Neural cell (in vitro differentiated cells): ENCODE measurements around the gene CBFA2T3.

Experiments used
- EP300 ChIP-seq: fragments of 450-650 bp; conservative IDR thresholded peaks from 2 replicates; pipeline ENCODE4 v1.6.1; 2014; ENCODE audit warnings: antibody characterized with exemption, mild to moderate bottlenecking, moderate library complexity; ENCODE audit not compliant: poor library complexity, severe bottlenecking
- EZH2 ChIP-seq: fragments of 200-600, 300-800 bp; shearing (Covaris generic), sonication (generic); IDR thresholded peaks from 2 replicates; pipeline ENCODE4 v1.6.1; 2014; ENCODE audit warnings: antibody characterized with exemption, low read length, borderline replicate concordance, mild to moderate bottlenecking; ENCODE audit not compliant: insufficient read depth, poor library complexity, severe bottlenecking
- POLR2AphosphoS5 ChIP-seq: IDR thresholded peaks from 2 replicates; pipeline ENCODE4 v1.6.1; 2012
- TF ChIP-seq, protein P1 (sequence below): fragments of 450-650 bp; IDR thresholded peaks from 2 replicates; pipeline ENCODE4 v1.5.1; 2014; ENCODE audit warnings: antibody characterized with exemption, mild to moderate bottlenecking, moderate library complexity; ENCODE audit not compliant: poor library complexity, severe bottlenecking
- TF ChIP-seq, protein P2 (sequence below): IDR thresholded peaks from 2 replicates; pipeline ENCODE4 v1.6.1; 2012; ENCODE audit warnings: borderline replicate concordance

DNA sequence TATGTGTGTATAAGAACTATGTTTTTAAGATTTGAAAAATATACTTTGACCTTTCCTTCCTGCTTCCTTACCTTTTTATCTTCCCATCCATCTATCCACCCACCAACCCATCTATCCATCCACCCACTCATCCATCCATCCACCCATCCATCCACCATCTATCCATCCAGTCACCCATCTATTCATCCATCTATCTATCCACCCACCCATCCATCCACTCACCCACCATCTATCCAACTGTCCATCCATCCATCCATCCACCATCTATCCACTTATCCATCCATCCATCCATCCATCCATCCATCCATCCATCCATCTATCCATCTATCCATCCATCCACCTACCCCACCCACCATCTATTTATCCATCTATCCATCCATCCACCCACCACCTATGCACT, 12.4 kb downstream of the CBFA2T3 start:
- TF ChIP-seq EZH2 (no peak), EP300 (no peak), POLR2AphosphoS5 (no peak)
- TF ChIP-seq, protein P1, sequence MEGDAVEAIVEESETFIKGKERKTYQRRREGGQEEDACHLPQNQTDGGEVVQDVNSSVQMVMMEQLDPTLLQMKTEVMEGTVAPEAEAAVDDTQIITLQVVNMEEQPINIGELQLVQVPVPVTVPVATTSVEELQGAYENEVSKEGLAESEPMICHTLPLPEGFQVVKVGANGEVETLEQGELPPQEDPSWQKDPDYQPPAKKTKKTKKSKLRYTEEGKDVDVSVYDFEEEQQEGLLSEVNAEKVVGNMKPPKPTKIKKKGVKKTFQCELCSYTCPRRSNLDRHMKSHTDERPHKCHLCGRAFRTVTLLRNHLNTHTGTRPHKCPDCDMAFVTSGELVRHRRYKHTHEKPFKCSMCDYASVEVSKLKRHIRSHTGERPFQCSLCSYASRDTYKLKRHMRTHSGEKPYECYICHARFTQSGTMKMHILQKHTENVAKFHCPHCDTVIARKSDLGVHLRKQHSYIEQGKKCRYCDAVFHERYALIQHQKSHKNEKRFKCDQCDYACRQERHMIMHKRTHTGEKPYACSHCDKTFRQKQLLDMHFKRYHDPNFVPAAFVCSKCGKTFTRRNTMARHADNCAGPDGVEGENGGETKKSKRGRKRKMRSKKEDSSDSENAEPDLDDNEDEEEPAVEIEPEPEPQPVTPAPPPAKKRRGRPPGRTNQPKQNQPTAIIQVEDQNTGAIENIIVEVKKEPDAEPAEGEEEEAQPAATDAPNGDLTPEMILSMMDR: no peak
- TF ChIP-seq, protein P2, sequence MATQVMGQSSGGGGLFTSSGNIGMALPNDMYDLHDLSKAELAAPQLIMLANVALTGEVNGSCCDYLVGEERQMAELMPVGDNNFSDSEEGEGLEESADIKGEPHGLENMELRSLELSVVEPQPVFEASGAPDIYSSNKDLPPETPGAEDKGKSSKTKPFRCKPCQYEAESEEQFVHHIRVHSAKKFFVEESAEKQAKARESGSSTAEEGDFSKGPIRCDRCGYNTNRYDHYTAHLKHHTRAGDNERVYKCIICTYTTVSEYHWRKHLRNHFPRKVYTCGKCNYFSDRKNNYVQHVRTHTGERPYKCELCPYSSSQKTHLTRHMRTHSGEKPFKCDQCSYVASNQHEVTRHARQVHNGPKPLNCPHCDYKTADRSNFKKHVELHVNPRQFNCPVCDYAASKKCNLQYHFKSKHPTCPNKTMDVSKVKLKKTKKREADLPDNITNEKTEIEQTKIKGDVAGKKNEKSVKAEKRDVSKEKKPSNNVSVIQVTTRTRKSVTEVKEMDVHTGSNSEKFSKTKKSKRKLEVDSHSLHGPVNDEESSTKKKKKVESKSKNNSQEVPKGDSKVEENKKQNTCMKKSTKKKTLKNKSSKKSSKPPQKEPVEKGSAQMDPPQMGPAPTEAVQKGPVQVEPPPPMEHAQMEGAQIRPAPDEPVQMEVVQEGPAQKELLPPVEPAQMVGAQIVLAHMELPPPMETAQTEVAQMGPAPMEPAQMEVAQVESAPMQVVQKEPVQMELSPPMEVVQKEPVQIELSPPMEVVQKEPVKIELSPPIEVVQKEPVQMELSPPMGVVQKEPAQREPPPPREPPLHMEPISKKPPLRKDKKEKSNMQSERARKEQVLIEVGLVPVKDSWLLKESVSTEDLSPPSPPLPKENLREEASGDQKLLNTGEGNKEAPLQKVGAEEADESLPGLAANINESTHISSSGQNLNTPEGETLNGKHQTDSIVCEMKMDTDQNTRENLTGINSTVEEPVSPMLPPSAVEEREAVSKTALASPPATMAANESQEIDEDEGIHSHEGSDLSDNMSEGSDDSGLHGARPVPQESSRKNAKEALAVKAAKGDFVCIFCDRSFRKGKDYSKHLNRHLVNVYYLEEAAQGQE: no peak
